Spleen (tissue), 7 donors: ENCODE measurements around the gene AMIGO1.

ENCODE experiments used
- POLR2A ChIP-seq, 3 donors: fragments of 450-650 bp; IDR thresholded peaks; one replicate each; pipeline ENCODE4 v1.5.1; 2017; ENCODE audit warnings: antibody characterized with exemption in 3 of 3, mild to moderate bottlenecking in 1 of 3
- POLR2AphosphoS5 ChIP-seq, 3 donors: sonication (generic); formaldehyde crosslinking; IDR thresholded peaks; one replicate each; pipeline ENCODE4 v1.5.1; 2017; ENCODE audit warnings: antibody characterized with exemption in 3 of 3
- TF ChIP-seq, protein P1 (sequence below), 11 experiments: fragments of 200-600 bp in 7 of 11; fragments of 450-650 bp in 4 of 11; sonication (generic) in 4 of 11; IDR thresholded peaks in 8 of 11; conservative IDR thresholded peaks in 3 of 11; 1 replicate in 7 of 11; 2 replicates in 4 of 11; pipeline versions ENCODE4 v1.4.0 to v1.8.0; 2016 to 2021; ENCODE audit warnings: antibody characterized with exemption in 11 of 11, inconsistent platforms in 4 of 11, mild to moderate bottlenecking in 1 of 11
- donor health status: DM: no; HTN: no; CAD: no; lungs with moderate emphysema.
- donor health status: DM: no; HTN: no; CAD: no.
- donor health status: DM: no; HTN: no; CAD: no.

DNA sequence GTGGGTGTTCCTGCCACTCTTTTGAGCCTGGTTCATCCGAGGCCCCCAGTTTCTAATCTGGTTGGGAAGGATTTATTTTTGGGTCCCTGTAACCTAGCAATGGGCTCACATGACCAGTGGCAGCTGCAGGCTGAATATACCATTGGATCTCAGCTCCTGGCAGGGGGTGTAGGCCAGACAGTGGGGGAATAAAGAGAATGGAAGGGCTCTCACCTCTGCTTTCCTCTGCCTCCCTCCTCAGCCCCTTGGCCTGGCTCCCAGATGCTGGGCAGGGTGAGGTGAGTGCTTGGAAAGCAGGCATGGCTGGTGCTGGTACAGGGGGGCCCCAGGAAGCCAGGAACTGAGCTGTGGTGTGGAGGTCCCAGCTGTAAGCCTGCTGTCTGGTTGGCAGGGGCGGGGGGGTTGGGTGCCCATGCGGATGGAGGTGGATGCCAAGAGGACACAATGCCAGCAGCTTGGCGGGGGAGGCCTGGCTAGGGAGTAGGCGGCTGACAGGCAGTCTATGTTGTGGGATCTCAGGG is 26.5 kb upstream of the AMIGO1 start:
- TF ChIP-seq, protein P1, sequence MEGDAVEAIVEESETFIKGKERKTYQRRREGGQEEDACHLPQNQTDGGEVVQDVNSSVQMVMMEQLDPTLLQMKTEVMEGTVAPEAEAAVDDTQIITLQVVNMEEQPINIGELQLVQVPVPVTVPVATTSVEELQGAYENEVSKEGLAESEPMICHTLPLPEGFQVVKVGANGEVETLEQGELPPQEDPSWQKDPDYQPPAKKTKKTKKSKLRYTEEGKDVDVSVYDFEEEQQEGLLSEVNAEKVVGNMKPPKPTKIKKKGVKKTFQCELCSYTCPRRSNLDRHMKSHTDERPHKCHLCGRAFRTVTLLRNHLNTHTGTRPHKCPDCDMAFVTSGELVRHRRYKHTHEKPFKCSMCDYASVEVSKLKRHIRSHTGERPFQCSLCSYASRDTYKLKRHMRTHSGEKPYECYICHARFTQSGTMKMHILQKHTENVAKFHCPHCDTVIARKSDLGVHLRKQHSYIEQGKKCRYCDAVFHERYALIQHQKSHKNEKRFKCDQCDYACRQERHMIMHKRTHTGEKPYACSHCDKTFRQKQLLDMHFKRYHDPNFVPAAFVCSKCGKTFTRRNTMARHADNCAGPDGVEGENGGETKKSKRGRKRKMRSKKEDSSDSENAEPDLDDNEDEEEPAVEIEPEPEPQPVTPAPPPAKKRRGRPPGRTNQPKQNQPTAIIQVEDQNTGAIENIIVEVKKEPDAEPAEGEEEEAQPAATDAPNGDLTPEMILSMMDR (IDR thresholded peaks at IDR 0.05 in 8 of 11, conservative IDR thresholded peaks at IDR 0.05 in 3 of 11) = no peak
- TF ChIP-seq POLR2A (IDR thresholded peaks at IDR 0.05) = no peak
- TF ChIP-seq POLR2AphosphoS5 (IDR thresholded peaks at IDR 0.05) = no peak
